ENCODE results near the gene CRELD2. TPM values are rescaled to one million over a fixed set of nuclear protein-coding genes. Genes with fewer than 3 reads are reported as not detected.

CRELD2 gene
- total and polyA plus RNA-seq, 3 donors from 2014 or later, result 57.9 to 64.2 (median 58.3) TPM

GRCh38 chr22:49957826-49958365 lies 39.5 kb downstream of the CRELD2 start:
- DNase-seq, result no peak
- H3K27me3 ChIP-seq, result no peaks in the 10 kb centered on the region
- intact Hi-C loops (cut with DNase I; ENCODE audit: low total_unique reads), result no loop called here
- H3K36me3 ChIP-seq (ENCODE audit: low read depth, missing control alignments), result no peaks in the 10 kb centered on the region
- 79 to 90% methylated on average over 3 to 12 of the region's 12 CpGs for WGBS, 2 donors
- H3K9me3 ChIP-seq, result no peaks in the 10 kb centered on the region
- peaks cover 7% of the 10 kb centered on the region for H3K4me1 ChIP-seq
- TF ChIP-seq POLR2A (IDR thresholded peaks at IDR 0.05), result no peak
- TF ChIP-seq CTCF (IDR thresholded peaks at IDR 0.05), result no peak
- no peak overlapping the region for H3K27ac ChIP-seq
- H3K4me3 ChIP-seq, result no peak overlapping the region

DNA sequence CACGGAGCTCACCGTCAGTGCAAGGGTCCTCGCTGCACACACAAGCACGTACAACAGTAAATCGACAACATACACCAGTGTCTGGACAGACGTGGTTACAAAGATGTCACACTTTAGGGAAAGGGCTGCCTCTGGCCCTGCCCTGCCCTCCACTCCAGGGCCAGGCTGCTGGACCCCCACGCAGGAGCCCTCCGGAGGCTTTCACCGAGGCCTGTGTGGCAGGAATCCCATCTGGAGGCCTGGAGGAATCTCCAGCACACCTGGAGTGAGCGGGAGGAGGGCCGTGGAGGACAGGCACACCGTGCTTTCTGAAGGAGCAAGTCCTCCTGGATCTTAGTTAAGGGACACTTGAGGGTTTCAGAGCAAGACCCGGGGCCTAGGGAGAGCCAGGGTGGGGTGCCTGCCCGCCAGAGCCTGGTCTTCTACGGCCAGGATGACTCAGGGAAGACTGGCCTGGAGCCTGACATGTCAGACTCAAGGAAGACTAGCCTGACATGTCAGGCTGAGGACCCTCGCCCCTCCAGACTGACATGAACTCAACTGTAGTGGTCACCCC lies 40.0 kb downstream of the CRELD2 start:
- Histone ChIP-seq H3K4me3 (no peak overlapping the region), H3K27me3 (no peaks in the 10 kb centered on the region), H3K4me1 (peaks cover 12% of the 10 kb centered on the region), H3K36me3 (ENCODE audit: low read depth, missing control alignments) (no peaks in the 10 kb centered on the region), H3K9me3 (no peaks in the 10 kb centered on the region), H3K27ac (no peak overlapping the region)
- DNase-seq, result no peak
- intact Hi-C loops (cut with DNase I; ENCODE audit: low total_unique reads), result no loop called here
- TF ChIP-seq POLR2A (IDR thresholded peaks at IDR 0.05) (no peak), CTCF (IDR thresholded peaks at IDR 0.05) (no peak)
- WGBS, 2 donors, result 83 to 91% methylated on average over 8 to 16 of the region's 16 CpGs

GRCh38 chr22:49958931-49959781 lies 40.7 kb downstream of the CRELD2 start:
- intact Hi-C loops (cut with DNase I; ENCODE audit: low total_unique reads), result no loop called here

GRCh38 chr22:49959782-49960158 lies 41.3 kb downstream of the CRELD2 start:
- Histone ChIP-seq H3K27me3 (no peaks in the 10 kb centered on the region), H3K4me3 (peak overlapping the region; percentile 63 to 89), H3K4me1 (peaks cover 24% of the 10 kb centered on the region), H3K27ac (peak overlapping the region; percentile 74 to 95), H3K36me3 (ENCODE audit: low read depth, missing control alignments) (no peaks in the 10 kb centered on the region), H3K9me3 (no peaks in the 10 kb centered on the region)
- 13% methylated on average over 21 of the region's 21 CpGs; no CpG with 5 or more reads in 1 of the 2 donors for WGBS, 2 donors
- intact Hi-C loops (cut with DNase I; ENCODE audit: low total_unique reads), result no loop called here
- no peak for DNase-seq
- peak in 1 of 3 experiments; percentile 6 for TF ChIP-seq CTCF (IDR thresholded peaks at IDR 0.05)
- TF ChIP-seq POLR2A (IDR thresholded peaks at IDR 0.05), result no peak

More at GRCh38 chr22:49958931-49959781, 40.7 kb downstream of the CRELD2 start:
- WGBS, 2 donors, result 76 to 78% methylated on average over 23 to 29 of the region's 29 CpGs
- Histone ChIP-seq H3K36me3 (ENCODE audit: low read depth, missing control alignments) (no peaks in the 10 kb centered on the region), H3K27ac (peak overlapping the region in 1 of 2 donors; percentile 95), H3K27me3 (no peaks in the 10 kb centered on the region), H3K4me1 (peaks cover 18% of the 10 kb centered on the region), H3K9me3 (no peaks in the 10 kb centered on the region), H3K4me3 (peak overlapping the region; percentile 63 to 89)
- no peak for DNase-seq
- TF ChIP-seq POLR2A (IDR thresholded peaks at IDR 0.05) (no peak), CTCF (IDR thresholded peaks at IDR 0.05) (no peak)
